Aorta (tissue), 5 donors: ENCODE measurements around the gene CMIP. TPM values are rescaled to one million over a fixed set of nuclear protein-coding genes. Genes with fewer than 3 reads are reported as not detected.
A peak's percentile ranks its signal among the peaks of the same experiment; 100 is the strongest.
"Not testable (repeated sequence)": the region's sequence is repeated elsewhere in the genome, so short reads cannot be mapped to it uniquely, and the experiment has no call there.

Source experiments
- ATAC-seq: fragments of 200-7000 bp; cut with Tn5 transposase; one replicate; pipeline ENCODE4 v1.9.1; 2022; ENCODE audit warnings: moderate library complexity; ENCODE audit not compliant: low FRiP score
- DNase-seq, 2 donors: peaks; one replicate each; pipeline ENCODE4 v3.0.0-alpha.2; 2020
- H3K27ac ChIP-seq, 2 donors: one replicate each; pipeline ENCODE4 v1.5.1; 2013; ENCODE audit warnings: low read length in 2 of 2, mild to moderate bottlenecking in 2 of 2, moderate library complexity in 2 of 2, control low read depth in 1 of 2, inconsistent platforms in 1 of 2, low read depth in 1 of 2
- H3K27me3 ChIP-seq, 2 donors: one replicate each; pipeline ENCODE4 v1.6.1; 2013; ENCODE audit warnings: control low read depth in 1 of 2, low read length in 1 of 2, mild to moderate bottlenecking in 1 of 2, moderate library complexity in 1 of 2; ENCODE audit not compliant: insufficient read depth in 2 of 2, control insufficient read depth in 1 of 2
- H3K36me3 ChIP-seq, 2 donors: one replicate each; pipeline ENCODE4 v1.6.1; 2013; ENCODE audit warnings: control low read depth in 1 of 2, low read length in 1 of 2, mild to moderate bottlenecking in 1 of 2; ENCODE audit not compliant: insufficient read depth in 2 of 2, control insufficient read depth in 1 of 2
- H3K4me1 ChIP-seq, 2 donors: one replicate each; pipeline ENCODE4 v1.6.1; 2013; ENCODE audit warnings: low read length in 2 of 2, control low read depth in 1 of 2, mild to moderate bottlenecking in 1 of 2, moderate library complexity in 1 of 2; ENCODE audit not compliant: insufficient read depth in 2 of 2, control insufficient read depth in 1 of 2
- H3K4me3 ChIP-seq, 2 donors: one replicate each; pipeline ENCODE4 v1.5.1; 2013; ENCODE audit warnings: low read length in 2 of 2, control low read depth in 1 of 2, mild to moderate bottlenecking in 1 of 2
- H3K9me3 ChIP-seq: one replicate; pipeline ENCODE4 v1.6.1; 2013; ENCODE audit warnings: mild to moderate bottlenecking, low read length; ENCODE audit not compliant: control insufficient read depth
- WGBS, 2 donors: extraction: QIAGEN DNeasy Blood & Tissue Kit; methylation state at CpG; one replicate each; pipeline ENCODE4 v1.1.7; 2013; 5-methylcytosine and 5-hydroxymethylcytosine counted together
- intact Hi-C, 2 donors: fragments of 100-400 bp; cut with DNase I; formaldehyde crosslinking; loops; one replicate each; pipeline versions ENCODE4 v1.14.2 to v1.15.0; 2022
- polyA plus RNA-seq, 2 donors: library from polyadenylated mRNA; stranded (reverse); fragments of 200-250 nt; gene quantifications; one replicate each; pipeline ENCODE4 v1.2.3, GENCODE V29; 2013
- total RNA-seq, 2 donors: library from RNA; stranded (reverse); fragmentation: NEBNext Ultra II Directional; extraction: Animal tissue kit (Norgen Biotek cat#: 25700); gene quantifications; one replicate each; pipeline ENCODE4 v1.2.1, GENCODE V29; 2021
- donor health status: healthy with polysubstance abuse.
- donor health status: Bipolar disorder and iron deficiency.
- donor health status: DM: no; HTN: no; CAD: no.
- donor health status: DM: no; HTN: no; CAD: no.
- donor health status: DM: yes; HTN: yes; CAD: no.

The CMIP gene
- total and polyA plus RNA-seq, 4 donors = 2.4 to 96.3 (median 27.9) TPM

GRCh38 chr16:81416749-81417148 is 27.9 kb upstream of the CMIP start:
- Histone ChIP-seq H3K4me3 (no peak overlapping the region), H3K4me1 (no peaks in the 10 kb centered on the region), H3K27me3 (peaks cover 0 to 2% of the 10 kb centered on the region in 2 donors), H3K9me3 (no peaks in the 10 kb centered on the region), H3K36me3 (no peaks in the 10 kb centered on the region), H3K27ac (no peak overlapping the region)
- no peak for ATAC-seq
- DNase-seq = no peak
- intact Hi-C loops = no loop called here
- 85 to 89% methylated on average over 8 of the region's 8 CpGs for WGBS, 2 donors

- Histone ChIP-seq H3K9me3 (no peaks in the 10 kb centered on the region), H3K27ac (no peak overlapping the region), H3K4me3 (no peak overlapping the region), H3K36me3 (no peaks in the 10 kb centered on the region), H3K4me1 (no peaks in the 10 kb centered on the region), H3K27me3 (peaks cover 0 to 2% of the 10 kb centered on the region in 2 donors)
- ATAC-seq (no peak), DNase-seq (no peak)
- intact Hi-C loops = no loop called here
- WGBS, 2 donors = 84 to 86% methylated on average over 5 of the region's 5 CpGs
Observed at GRCh38 chr16:81417210-81417609, 27.4 kb upstream of the CMIP start.

- H3K4me3 ChIP-seq = no peak overlapping the region
- no peaks in the 10 kb centered on the region for H3K4me1 ChIP-seq
- no peak for ATAC-seq
- no peaks in the 10 kb centered on the region for H3K36me3 ChIP-seq
- WGBS, 2 donors = 96 to 98% methylated on average over 9 of the region's 9 CpGs
- peaks cover 0 to 2% of the 10 kb centered on the region in 2 donors for H3K27me3 ChIP-seq
- no peaks in the 10 kb centered on the region for H3K9me3 ChIP-seq
- intact Hi-C loops = no loop called here
- DNase-seq = no peak
- H3K27ac ChIP-seq = no peak overlapping the region
Observed at GRCh38 chr16:81419806-81420205, 24.8 kb upstream of the CMIP start.

DNA sequence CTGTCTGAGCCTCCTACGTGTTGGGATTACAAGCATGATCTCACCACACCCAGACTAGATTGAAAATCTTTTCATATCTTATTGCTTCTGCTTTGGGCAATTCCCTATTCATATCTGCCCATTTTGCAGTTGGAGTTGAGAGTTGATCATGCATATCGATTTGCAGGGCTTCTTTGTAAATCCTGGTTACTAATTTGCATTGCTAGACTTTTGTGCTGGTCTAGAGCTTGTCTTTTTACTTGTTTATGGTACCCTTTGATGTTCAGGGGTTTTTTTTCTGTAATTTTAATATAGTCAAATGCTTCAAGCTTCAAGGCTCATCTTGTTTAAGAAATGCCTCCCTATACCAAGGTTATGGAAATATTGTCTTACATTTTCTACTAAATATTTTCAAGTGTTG is 23.5 kb upstream of the CMIP start:
- H3K4me3 ChIP-seq = no peak overlapping the region
- H3K27me3 ChIP-seq = no peaks in the 10 kb centered on the region
- intact Hi-C loops = no loop called here
- no peaks in the 10 kb centered on the region for H3K36me3 ChIP-seq
- DNase-seq = no peak
- no peaks in the 10 kb centered on the region for H3K4me1 ChIP-seq
- WGBS, 2 donors = 89 to 92% methylated on average over 2 of the region's 2 CpGs
- no peaks in the 10 kb centered on the region for H3K9me3 ChIP-seq
- no peak overlapping the region for H3K27ac ChIP-seq
- ATAC-seq = no peak

DNA sequence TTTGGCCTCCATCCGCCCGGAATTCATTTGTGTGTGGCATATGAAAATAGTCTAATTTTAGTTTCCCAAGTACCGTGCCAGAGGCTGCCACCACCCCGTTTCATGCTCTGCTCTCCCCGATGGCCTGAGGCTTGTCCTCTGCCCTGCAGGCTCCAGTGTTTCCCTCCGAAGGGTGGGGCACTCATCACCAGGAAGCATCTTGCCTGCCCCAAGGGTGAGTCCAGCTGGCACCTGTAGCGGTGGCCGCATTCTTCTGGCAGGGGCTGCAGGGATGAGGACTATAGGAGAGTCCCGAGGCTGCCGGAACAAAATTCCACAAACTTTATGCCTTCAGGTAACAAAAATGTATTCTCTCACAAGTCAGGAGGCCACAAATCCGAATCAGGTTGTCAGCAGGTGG is 23.1 kb upstream of the CMIP start:
- DNase-seq (no peak), ATAC-seq (no peak)
- H3K36me3 ChIP-seq = no peaks in the 10 kb centered on the region
- WGBS, 2 donors = 38 to 40% methylated on average over 11 of the region's 11 CpGs
- H3K27me3 ChIP-seq = no peaks in the 10 kb centered on the region
- H3K4me1 ChIP-seq = no peaks in the 10 kb centered on the region
- intact Hi-C loops = no loop called here
- no peak overlapping the region for H3K4me3 ChIP-seq
- H3K9me3 ChIP-seq = no peaks in the 10 kb centered on the region
- H3K27ac ChIP-seq = no peak overlapping the region

GRCh38 chr16:81422153-81422552 is 22.5 kb upstream of the CMIP start:
- DNase-seq, intact Hi-C loops, H3K27me3 ChIP-seq, H3K36me3 ChIP-seq, H3K9me3 ChIP-seq, ATAC-seq, H3K4me1 ChIP-seq, H3K27ac ChIP-seq, H3K4me3 ChIP-seq: not testable (repeated sequence)
- WGBS, 2 donors = 97% methylated on average over 7 of the region's 7 CpGs

DNA sequence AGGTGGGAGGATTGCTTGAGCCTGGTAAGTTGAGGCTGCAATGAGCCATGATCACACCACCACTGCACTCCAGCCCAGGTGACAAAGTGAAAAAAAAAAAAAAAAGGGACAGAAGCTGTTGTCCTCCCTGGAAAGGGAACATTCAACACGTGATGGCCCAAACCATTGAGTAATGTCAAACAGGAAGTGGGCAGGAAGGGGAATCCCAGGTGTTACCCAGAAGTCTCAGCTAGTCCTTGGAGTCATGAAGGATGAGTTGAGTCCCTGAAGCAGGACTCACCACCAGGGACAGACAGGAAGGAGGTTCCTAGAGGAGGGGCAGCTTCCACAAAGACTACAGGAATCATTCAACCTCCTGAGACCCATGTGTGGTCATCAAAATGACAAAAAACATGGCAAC is 19.8 kb upstream of the CMIP start:
- no peak for ATAC-seq
- WGBS, 2 donors = 44 to 45% methylated on average over 1 of the region's 1 CpG
- H3K36me3 ChIP-seq = no peaks in the 10 kb centered on the region
- intact Hi-C loops = no loop called here
- H3K4me1 ChIP-seq = no peaks in the 10 kb centered on the region
- no peaks in the 10 kb centered on the region for H3K9me3 ChIP-seq
- H3K4me3 ChIP-seq = no peak overlapping the region
- DNase-seq = no peak
- H3K27me3 ChIP-seq = no peaks in the 10 kb centered on the region
- H3K27ac ChIP-seq = no peak overlapping the region

DNA sequence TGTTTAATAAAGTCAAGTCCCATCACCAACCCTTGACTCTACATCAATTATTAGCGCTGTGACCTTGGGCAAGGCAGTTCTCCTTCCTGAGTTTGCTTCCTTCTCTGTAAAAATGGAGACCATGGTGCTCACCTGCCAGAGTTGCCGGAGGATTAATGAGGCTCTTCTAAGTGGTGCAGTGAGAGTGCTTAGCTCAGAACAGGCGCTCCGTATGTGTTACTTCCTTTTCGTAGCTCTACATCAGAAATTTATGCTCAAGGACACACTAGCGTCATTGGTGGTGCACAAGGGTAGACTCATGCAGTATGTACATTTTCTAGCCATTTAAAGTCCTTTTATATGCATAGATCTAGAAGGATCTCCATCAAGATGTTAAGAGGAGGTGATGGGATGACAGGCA is 17.4 kb upstream of the CMIP start:
- intact Hi-C loops = no loop called here
- Histone ChIP-seq H3K27ac (no peak overlapping the region), H3K4me3 (no peak overlapping the region), H3K27me3 (no peaks in the 10 kb centered on the region), H3K4me1 (no peaks in the 10 kb centered on the region), H3K36me3 (no peaks in the 10 kb centered on the region), H3K9me3 (no peaks in the 10 kb centered on the region)
- DNase-seq (no peak), ATAC-seq (no peak)
- 86 to 88% methylated on average over 6 of the region's 6 CpGs for WGBS, 2 donors

DNA sequence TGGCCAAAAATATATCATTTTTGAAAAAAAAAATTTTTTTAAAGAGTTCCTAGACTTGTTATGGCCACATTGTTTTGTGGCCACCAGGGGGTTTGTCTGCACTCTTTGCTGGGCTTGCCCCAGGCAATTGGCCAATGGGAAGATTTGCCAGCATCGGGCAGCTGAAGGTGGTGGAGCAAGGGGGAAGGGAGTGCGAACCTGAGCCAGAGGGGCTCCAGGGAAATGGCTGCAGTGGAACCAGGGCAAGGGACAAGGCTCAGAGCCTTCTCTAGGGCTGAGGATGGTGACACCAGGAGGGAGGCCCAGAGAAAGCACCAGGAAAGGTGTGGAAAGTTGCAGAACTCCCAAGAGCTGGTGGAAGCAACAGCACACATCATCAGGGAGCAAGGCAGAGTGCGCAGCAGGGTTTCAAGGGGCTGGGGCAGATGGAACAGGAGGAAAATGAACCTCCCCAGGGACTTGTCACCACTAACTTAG is 15.5 kb upstream of the CMIP start:
- H3K27me3 ChIP-seq = no peaks in the 10 kb centered on the region
- H3K36me3 ChIP-seq = no peaks in the 10 kb centered on the region
- intact Hi-C loops = no loop called here
- DNase-seq (peak in 1 of 2 donors; percentile 64), ATAC-seq (no peak)
- no peaks in the 10 kb centered on the region for H3K4me1 ChIP-seq
- no peak overlapping the region for H3K27ac ChIP-seq
- no peaks in the 10 kb centered on the region for H3K9me3 ChIP-seq
- WGBS, 2 donors = 32 to 41% methylated on average over 3 of the region's 3 CpGs
- no peak overlapping the region for H3K4me3 ChIP-seq
